Upper lobe of left lung (tissue), 6 donors: ENCODE data around the gene NPHP4. TPM values are rescaled to one million over a fixed set of nuclear protein-coding genes. Genes with fewer than 3 reads are reported as not detected.

Source experiments
- ATAC-seq, 2 donors: fragments of 200-7000 bp; cut with Tn5 transposase; one replicate each; pipeline ENCODE4 v1.9.1; 2022; ENCODE audit warnings: mild to moderate bottlenecking in 2 of 2, moderate library complexity in 2 of 2; ENCODE audit not compliant: low FRiP score in 2 of 2
- DNase-seq, 2 donors: peaks; one replicate each; pipeline ENCODE4 v3.0.0-alpha.2; 2019 to 2020
- H3K27ac ChIP-seq, 4 donors: fragments of 200-600 bp; sonication (generic); one replicate each; pipeline ENCODE4 v1.5.1; 2016 to 2019
- H3K27me3 ChIP-seq, 4 donors: fragments of 200-600 bp; sonication (generic); one replicate each; pipeline ENCODE4 v1.5.1; 2017 to 2019
- H3K36me3 ChIP-seq, 4 donors: fragments of 200-600 bp; sonication (generic); one replicate each; pipeline ENCODE4 v1.5.1; 2016 to 2019
- H3K4me1 ChIP-seq, 4 donors: fragments of 200-600 bp; sonication (generic); one replicate each; pipeline ENCODE4 v1.5.1; 2018 to 2019
- H3K4me3 ChIP-seq, 4 donors: fragments of 200-600 bp; sonication (generic); one replicate each; pipeline ENCODE4 v1.5.1; 2017 to 2019; ENCODE audit warnings: mild to moderate bottlenecking in 2 of 4, moderate library complexity in 1 of 4
- H3K9me3 ChIP-seq, 4 donors: fragments of 200-600 bp; sonication (generic); one replicate each; pipeline ENCODE4 v1.5.1; 2018 to 2019
- EP300 ChIP-seq, 4 donors: sonication (generic); formaldehyde crosslinking; IDR thresholded peaks; one replicate each; pipeline ENCODE4 v1.5.1; 2017; ENCODE audit warnings: antibody characterized with exemption in 4 of 4, control low read depth in 2 of 4
- POLR2A ChIP-seq, 4 donors: fragments of 450-650 bp; IDR thresholded peaks; one replicate each; pipeline ENCODE4 v1.5.1; 2016 to 2017; ENCODE audit warnings: antibody characterized with exemption in 4 of 4, mild to moderate bottlenecking in 2 of 4
- POLR2AphosphoS5 ChIP-seq, 2 donors: sonication (generic); formaldehyde crosslinking; IDR thresholded peaks; one replicate each; pipeline ENCODE4 v1.5.1; 2017; ENCODE audit warnings: antibody characterized with exemption in 2 of 2
- WGBS, 2 donors: methylation state at CpG; one replicate each; pipeline ENCODE4 v1.1.5; 2017 to 2018; 5-methylcytosine and 5-hydroxymethylcytosine counted together
- total RNA-seq, 6 donors: library from RNA; depleted of rRNA in 4 of 6; stranded (reverse); fragments of >200 nt in 4 of 6; gene quantifications; one replicate each; pipeline versions ENCODE4 v1.1.0 to v1.2.1, GENCODE V29; 2016 to 2021
- TF ChIP-seq, protein P1 (sequence below), 6 experiments: fragments of 450-650 bp in 4 of 6; fragments of 200-600 bp in 2 of 6; sonication (generic) in 2 of 6; IDR thresholded peaks; one replicate each; pipeline ENCODE4 v1.5.1; 2016 to 2019; ENCODE audit warnings: antibody characterized with exemption in 6 of 6
- donor health status: DM: no; HTN: no; CAD: no; lungs with moderate emphysema.
- donor health status: DM: no; HTN: yes; CAD: no; lungs with severe emphysema.

NPHP4 gene
- total RNA-seq, 6 donors from 2014 or later = 13.5 to 45.1 (median 19.9) TPM

- Histone ChIP-seq H3K36me3 (peaks cover 0 to 13% (median 0%) of the 10 kb centered on the region in 4 donors), H3K27me3 (peaks cover 0 to 5% (median 0%) of the 10 kb centered on the region in 4 donors), H3K9me3 (no peaks in the 10 kb centered on the region), H3K4me1 (peaks cover 15 to 34% (median 28%) of the 10 kb centered on the region in 4 donors), H3K27ac (no peak overlapping the region), H3K4me3 (no peak overlapping the region)
- DNase-seq (no peak), ATAC-seq (no peak)
- no peak for TF ChIP-seq POLR2A (IDR thresholded peaks at IDR 0.05)
- TF ChIP-seq, protein P1, sequence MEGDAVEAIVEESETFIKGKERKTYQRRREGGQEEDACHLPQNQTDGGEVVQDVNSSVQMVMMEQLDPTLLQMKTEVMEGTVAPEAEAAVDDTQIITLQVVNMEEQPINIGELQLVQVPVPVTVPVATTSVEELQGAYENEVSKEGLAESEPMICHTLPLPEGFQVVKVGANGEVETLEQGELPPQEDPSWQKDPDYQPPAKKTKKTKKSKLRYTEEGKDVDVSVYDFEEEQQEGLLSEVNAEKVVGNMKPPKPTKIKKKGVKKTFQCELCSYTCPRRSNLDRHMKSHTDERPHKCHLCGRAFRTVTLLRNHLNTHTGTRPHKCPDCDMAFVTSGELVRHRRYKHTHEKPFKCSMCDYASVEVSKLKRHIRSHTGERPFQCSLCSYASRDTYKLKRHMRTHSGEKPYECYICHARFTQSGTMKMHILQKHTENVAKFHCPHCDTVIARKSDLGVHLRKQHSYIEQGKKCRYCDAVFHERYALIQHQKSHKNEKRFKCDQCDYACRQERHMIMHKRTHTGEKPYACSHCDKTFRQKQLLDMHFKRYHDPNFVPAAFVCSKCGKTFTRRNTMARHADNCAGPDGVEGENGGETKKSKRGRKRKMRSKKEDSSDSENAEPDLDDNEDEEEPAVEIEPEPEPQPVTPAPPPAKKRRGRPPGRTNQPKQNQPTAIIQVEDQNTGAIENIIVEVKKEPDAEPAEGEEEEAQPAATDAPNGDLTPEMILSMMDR (IDR thresholded peaks at IDR 0.05) = no peak
- TF ChIP-seq EP300 (IDR thresholded peaks at IDR 0.05) = no peak
- TF ChIP-seq POLR2AphosphoS5 (IDR thresholded peaks at IDR 0.05) = no peak
- 95% methylated on average over 11 to 14 of the region's 14 CpGs for WGBS, 2 donors
Measured at GRCh38 chr1:5988596-5989285, 3.5 kb downstream of the NPHP4 start.

- no peaks in the 10 kb centered on the region for H3K27me3 ChIP-seq
Measured at GRCh38 chr1:5986018-5986417, 6.2 kb downstream of the NPHP4 start.

GRCh38 chr1:5985250-5985649 lies 7.0 kb downstream of the NPHP4 start:
- H3K36me3 ChIP-seq = peaks cover 0 to 14% (median 0%) of the 10 kb centered on the region in 4 donors
- H3K9me3 ChIP-seq = no peaks in the 10 kb centered on the region
- H3K4me1 ChIP-seq = peaks cover 0 to 14% (median 9%) of the 10 kb centered on the region in 4 donors
- no peak overlapping the region for H3K4me3 ChIP-seq
- H3K27me3 ChIP-seq = no peaks in the 10 kb centered on the region
- ATAC-seq (no peak), DNase-seq (no peak)
- 84 to 91% methylated on average over 6 to 11 of the region's 11 CpGs for WGBS, 2 donors
- TF ChIP-seq POLR2AphosphoS5 (IDR thresholded peaks at IDR 0.05) (no peak), EP300 (IDR thresholded peaks at IDR 0.05) (no peak), POLR2A (IDR thresholded peaks at IDR 0.05) (no peak)
- TF ChIP-seq, protein P1 (IDR thresholded peaks at IDR 0.05) = no peak
- H3K27ac ChIP-seq = no peak overlapping the region

More at GRCh38 chr1:5986018-5986417, 6.2 kb downstream of the NPHP4 start:
- Histone ChIP-seq H3K4me3 (no peak overlapping the region), H3K36me3 (peaks cover 0 to 14% (median 0%) of the 10 kb centered on the region in 4 donors), H3K9me3 (no peaks in the 10 kb centered on the region), H3K4me1 (peaks cover 5 to 19% (median 13%) of the 10 kb centered on the region in 4 donors), H3K27ac (no peak overlapping the region)
- peak in 1 of 4 donors; percentile 59 for TF ChIP-seq EP300 (IDR thresholded peaks at IDR 0.05)
- TF ChIP-seq, protein P1 (IDR thresholded peaks at IDR 0.05) = no peak
- TF ChIP-seq POLR2A (IDR thresholded peaks at IDR 0.05) = no peak
- WGBS, 2 donors = 59 to 89% methylated on average over 8 to 13 of the region's 13 CpGs
- peak in 1 of 2 donors; percentile 74 for ATAC-seq
- DNase-seq = peak in 1 of 2 donors; percentile 73

DNA sequence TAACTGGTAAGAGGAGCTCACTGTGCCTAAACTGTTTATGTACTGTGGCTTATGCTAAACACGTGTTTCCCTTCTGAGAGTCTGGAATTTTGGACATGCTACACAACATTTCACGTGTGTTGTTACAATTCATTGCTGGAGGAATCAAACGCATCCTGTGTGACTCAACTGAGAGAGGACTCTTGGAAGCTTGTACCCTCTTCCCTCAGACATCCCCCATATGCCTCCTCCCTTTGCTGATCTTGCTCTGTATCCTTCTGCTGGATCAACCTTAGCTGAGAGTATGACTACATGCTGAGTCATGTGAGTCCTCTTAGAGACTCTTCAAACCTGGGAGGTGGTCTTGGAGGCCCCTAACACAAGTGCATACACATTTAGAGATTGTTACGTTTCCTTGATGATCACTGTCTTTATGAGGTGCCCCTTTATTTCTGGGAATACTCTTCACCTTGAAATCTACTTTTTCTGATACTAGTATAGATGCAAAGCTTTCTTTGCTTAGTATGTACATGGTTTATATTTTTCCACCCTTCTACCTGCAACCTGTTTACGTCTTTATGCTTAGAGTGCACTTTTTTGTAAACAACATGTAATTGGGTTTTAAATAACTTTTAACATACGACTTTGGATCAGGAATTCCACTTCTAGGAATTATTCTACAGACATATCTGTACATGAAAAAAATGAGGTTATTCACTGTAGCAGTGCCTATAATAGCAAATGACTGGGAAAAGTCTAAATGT lies 8.7 kb downstream of the NPHP4 start:
- DNase-seq (no peak), ATAC-seq (no peak)
- H3K4me3 ChIP-seq = no peak overlapping the region
- 89 to 94% methylated on average over 6 of the region's 6 CpGs for WGBS, 2 donors
- TF ChIP-seq EP300 (IDR thresholded peaks at IDR 0.05) = no peak
- TF ChIP-seq, protein P1 (IDR thresholded peaks at IDR 0.05) = no peak
- no peak for TF ChIP-seq POLR2AphosphoS5 (IDR thresholded peaks at IDR 0.05)
- TF ChIP-seq POLR2A (IDR thresholded peaks at IDR 0.05) = no peak
- H3K36me3 ChIP-seq = peaks cover 0 to 14% (median 0%) of the 10 kb centered on the region in 4 donors
- no peaks in the 10 kb centered on the region for H3K9me3 ChIP-seq
- no peak overlapping the region for H3K27ac ChIP-seq
- no peaks in the 10 kb centered on the region for H3K27me3 ChIP-seq
- peaks cover 0 to 22% (median 13%) of the 10 kb centered on the region in 4 donors for H3K4me1 ChIP-seq
